Measurements from ENCODE around the gene TRAT1. TPM values are rescaled to one million over a fixed set of nuclear protein-coding genes. Genes with fewer than 3 reads are reported as not detected.
"Not testable (repeated sequence)": the region's sequence is repeated elsewhere in the genome, so short reads cannot be mapped to it uniquely, and the experiment has no call there.

TRAT1 gene
- total RNA-seq, 2 experiments from 2014 or later: 13.8 to 15.5 TPM

DNA sequence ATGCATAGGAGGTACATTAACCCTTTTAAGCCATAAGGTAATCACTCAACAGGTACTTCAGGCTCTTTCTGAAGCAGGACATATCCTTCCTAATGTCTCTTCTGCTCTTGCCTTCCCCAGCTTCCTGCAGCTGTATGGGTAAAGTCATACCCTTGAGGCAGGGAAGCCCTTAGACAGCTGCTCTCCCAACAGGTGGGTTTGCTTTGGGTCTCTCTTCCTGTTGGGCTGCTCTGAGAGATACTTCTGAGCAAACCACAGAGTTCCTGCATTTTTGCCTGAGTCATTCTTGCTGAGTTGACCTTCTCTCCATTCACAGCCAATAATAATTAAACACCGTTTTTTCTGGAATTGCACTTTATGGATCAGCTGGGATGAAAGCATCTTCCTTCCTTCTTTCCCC lies 2.0 kb upstream of the TRAT1 start:
- CTCF ChIA-PET: interaction anchor here (0.9 to 8.4 kb wide), 10 partner anchors 13 to 230 kb away, joined by 3 to 113 read pairs (median 5); no protein-coding TSS in a partner anchor

DNA sequence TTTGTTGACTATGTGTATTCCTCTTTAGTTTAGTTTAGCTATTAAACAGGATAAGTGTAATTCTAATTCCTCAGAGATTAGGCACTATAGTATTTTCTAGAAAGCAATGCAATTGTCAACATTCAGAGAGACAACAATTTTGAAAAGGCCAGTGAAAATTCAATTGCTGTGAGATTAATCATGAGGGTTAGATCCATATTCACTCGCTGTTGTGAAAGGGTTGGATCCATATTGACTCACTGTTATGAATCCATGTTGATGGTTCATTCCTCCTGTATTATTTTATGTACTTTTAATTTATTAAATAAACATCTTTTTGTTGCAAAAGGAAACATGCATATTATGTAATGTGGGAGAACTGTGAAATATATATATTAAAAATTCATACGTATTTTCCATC lies 641 bp downstream of the TRAT1 start:
- Mint-ChIP-seq H3K27ac (peak overlapping the region; percentile 93), H3K4me1 (ENCODE audit: low read depth) (peaks cover 51% of the 10 kb centered on the region), H3K36me3 (ENCODE audit: low read depth) (peaks cover 4% of the 10 kb centered on the region), H3K9me3 (no peaks in the 10 kb centered on the region), H3K4me3 (peak overlapping the region; percentile 82), H3K27me3 (no peaks in the 10 kb centered on the region)
- intact Hi-C loops (cut with micrococcal nuclease): no loop called here
- POLR2A ChIA-PET: interaction anchor here (0.5 to 1.6 kb wide), 4 partner anchors 10 to 734 kb away, joined by 3 to 4 read pairs (median 4); no protein-coding TSS in a partner anchor
- no peak for ATAC-seq
- CTCF ChIA-PET: interaction anchor here (1.1 to 8.4 kb wide), 2 partner anchors 20 to 92 kb away, joined by 3 to 113 read pairs; no protein-coding TSS in a partner anchor
- TF ChIP-seq, protein P1, sequence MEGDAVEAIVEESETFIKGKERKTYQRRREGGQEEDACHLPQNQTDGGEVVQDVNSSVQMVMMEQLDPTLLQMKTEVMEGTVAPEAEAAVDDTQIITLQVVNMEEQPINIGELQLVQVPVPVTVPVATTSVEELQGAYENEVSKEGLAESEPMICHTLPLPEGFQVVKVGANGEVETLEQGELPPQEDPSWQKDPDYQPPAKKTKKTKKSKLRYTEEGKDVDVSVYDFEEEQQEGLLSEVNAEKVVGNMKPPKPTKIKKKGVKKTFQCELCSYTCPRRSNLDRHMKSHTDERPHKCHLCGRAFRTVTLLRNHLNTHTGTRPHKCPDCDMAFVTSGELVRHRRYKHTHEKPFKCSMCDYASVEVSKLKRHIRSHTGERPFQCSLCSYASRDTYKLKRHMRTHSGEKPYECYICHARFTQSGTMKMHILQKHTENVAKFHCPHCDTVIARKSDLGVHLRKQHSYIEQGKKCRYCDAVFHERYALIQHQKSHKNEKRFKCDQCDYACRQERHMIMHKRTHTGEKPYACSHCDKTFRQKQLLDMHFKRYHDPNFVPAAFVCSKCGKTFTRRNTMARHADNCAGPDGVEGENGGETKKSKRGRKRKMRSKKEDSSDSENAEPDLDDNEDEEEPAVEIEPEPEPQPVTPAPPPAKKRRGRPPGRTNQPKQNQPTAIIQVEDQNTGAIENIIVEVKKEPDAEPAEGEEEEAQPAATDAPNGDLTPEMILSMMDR (IDR thresholded peaks at IDR 0.05): no peak
- no peak for DNase-seq

More for the DNA sequence above, 2.0 kb upstream of the TRAT1 start:
- DNase-seq (no peak), ATAC-seq (no peak)
- Mint-ChIP-seq H3K36me3 (ENCODE audit: low read depth) (peaks cover 3% of the 10 kb centered on the region), H3K27ac (peak overlapping the region; percentile 87), H3K4me3 (peak overlapping the region; percentile 58), H3K9me3 (no peaks in the 10 kb centered on the region), H3K4me1 (ENCODE audit: low read depth) (peaks cover 30% of the 10 kb centered on the region), H3K27me3 (no peaks in the 10 kb centered on the region)
- TF ChIP-seq, protein P1 (IDR thresholded peaks at IDR 0.05): no peak
- POLR2A ChIA-PET: interaction anchor here (1.7 to 2.1 kb wide), 4 partner anchors 10 to 43 kb away, joined by 5 to 10 read pairs (median 5); no protein-coding TSS in a partner anchor
- intact Hi-C loops (cut with micrococcal nuclease): no loop called here

DNA sequence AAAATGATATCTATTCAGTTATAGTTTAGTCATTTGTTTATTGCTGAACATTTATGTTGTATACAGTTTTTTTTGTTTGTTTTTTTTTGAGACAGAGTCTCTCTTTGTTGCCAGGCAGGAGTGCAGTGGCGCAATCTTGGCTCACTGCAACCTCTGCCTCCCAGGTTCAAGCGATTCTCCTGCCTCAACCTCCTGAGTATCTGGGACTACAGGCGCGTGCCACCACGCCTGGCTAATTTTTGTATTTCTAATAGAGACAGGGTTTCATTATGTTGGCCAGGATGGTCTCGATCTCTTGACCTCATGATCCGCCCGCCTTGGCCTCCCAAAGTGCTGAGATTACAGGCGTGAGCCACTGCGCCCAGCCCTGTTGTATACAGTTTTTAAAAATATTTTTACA lies 1.2 kb downstream of the TRAT1 start:
- H3K27me3 Mint-ChIP-seq; intact Hi-C loops (cut with micrococcal nuclease); ATAC-seq; H3K36me3 Mint-ChIP-seq (ENCODE audit: low read depth); H3K9me3 Mint-ChIP-seq: not testable (repeated sequence)
- peak; percentile 37 for DNase-seq
- Mint-ChIP-seq H3K4me3 (peak overlapping the region; percentile 82), H3K27ac (peak overlapping the region; percentile 91), H3K4me1 (ENCODE audit: low read depth) (peaks cover 51% of the 10 kb centered on the region)
- POLR2A ChIA-PET: interaction anchor here (0.9 to 1.6 kb wide), 5 partner anchors 10 to 234 kb away, joined by 3 to 6 read pairs (median 4); partner anchors contain the start of genes CIP2A and DZIP3
- CTCF ChIA-PET: interaction anchor here (1.1 to 8.4 kb wide), 4 partner anchors 9 to 91 kb away, joined by 3 to 113 read pairs (median 6); no protein-coding TSS in a partner anchor

DNA sequence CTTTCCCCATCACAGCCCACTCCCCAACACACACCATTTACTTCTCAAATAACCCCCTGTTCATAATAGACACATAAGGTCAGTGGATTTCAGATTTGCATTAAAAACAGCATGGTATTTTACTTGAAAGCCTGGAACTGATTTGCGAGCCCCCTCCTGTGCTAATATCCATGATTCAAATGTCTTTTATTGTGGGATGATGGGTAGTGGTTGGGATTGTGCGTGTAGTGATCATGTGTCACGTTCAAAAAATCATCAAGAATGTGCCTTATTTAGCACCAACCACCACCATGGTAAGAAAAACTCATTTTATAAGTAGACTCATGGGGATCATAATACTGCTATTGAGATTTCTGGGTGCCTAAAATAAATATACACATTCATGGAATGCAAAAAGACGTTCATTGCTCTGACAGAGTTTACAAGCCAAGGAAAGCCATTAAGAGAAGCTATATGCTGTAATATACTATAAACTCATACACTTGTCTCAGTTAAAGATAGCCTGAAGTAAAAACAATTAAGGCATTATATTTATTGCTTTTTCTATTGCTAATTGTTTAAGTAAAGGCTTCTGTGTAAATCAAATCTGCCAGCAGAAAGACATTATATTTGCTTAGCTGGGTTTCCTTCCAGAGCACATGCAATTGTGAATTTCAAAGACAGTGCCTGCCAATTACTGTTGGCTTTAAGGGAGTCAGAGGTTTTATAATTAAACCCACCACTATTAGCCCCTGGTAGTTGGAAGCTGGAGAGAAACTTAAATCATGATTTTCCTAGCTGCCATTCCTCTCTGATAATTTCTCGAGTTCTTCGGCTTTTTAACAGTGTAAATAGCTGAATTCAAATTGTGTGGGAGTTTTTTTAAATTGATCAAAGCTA lies 4.0 kb downstream of the TRAT1 start:
- H3K4me3 Mint-ChIP-seq: peak overlapping the region; percentile 82
- TF ChIP-seq, protein P1 (IDR thresholded peaks at IDR 0.05): no peak
- peaks cover 61% of the 10 kb centered on the region for H3K4me1 Mint-ChIP-seq (ENCODE audit: low read depth)
- H3K27ac Mint-ChIP-seq: peak overlapping the region; percentile 86
- H3K9me3 Mint-ChIP-seq: no peaks in the 10 kb centered on the region
- DNase-seq: no peak
- POLR2A ChIA-PET: interaction anchor here (0.6 to 2.0 kb wide), 3 partner anchors 12 to 237 kb away, joined by 3 to 5 read pairs (median 4); partner anchors contain the start of genes CIP2A and DZIP3
- intact Hi-C loops (cut with micrococcal nuclease): loop anchor here (5.0 kb wide), 1 partner anchor 239 kb away; the partner anchor contains the start of genes CIP2A and DZIP3
- CTCF ChIA-PET: interaction anchor here (1.0 to 1.4 kb wide), 4 partner anchors 8 to 88 kb away, joined by 3 to 6 read pairs (median 5); no protein-coding TSS in a partner anchor
- H3K36me3 Mint-ChIP-seq (ENCODE audit: low read depth): peaks cover 30% of the 10 kb centered on the region
- no peaks in the 10 kb centered on the region for H3K27me3 Mint-ChIP-seq
- ATAC-seq: no peak

DNA sequence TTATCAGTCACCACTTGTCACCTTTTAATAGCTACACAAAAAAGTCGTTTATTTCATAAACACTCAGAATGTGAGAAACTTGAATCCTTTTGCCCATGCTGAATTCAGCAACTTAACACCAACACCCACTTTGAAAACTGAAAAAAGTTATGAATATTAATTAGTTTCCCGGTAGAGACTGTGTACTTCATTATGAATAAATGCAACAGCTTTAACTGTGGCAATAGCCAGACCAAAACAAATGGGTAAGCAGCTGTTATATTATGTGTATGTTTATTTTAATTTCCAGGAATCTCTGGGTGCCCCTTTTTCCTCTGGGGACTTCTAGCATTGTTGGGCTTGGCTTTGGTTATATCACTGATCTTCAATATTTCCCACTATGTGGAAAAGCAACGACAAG lies 7.8 kb downstream of the TRAT1 start:
- Mint-ChIP-seq H3K9me3 (no peaks in the 10 kb centered on the region), H3K27ac (peak overlapping the region; percentile 44), H3K36me3 (ENCODE audit: low read depth) (peaks cover 41% of the 10 kb centered on the region), H3K27me3 (no peaks in the 10 kb centered on the region), H3K4me3 (no peak overlapping the region), H3K4me1 (ENCODE audit: low read depth) (peaks cover 87% of the 10 kb centered on the region)
- ChIA-PET CTCF (no interaction called here), POLR2A (interaction anchor here (1.1 kb wide), 2 partner anchors 10 to 12 kb away, joined by 3 to 5 read pairs; no protein-coding TSS in a partner anchor)
- intact Hi-C loops (cut with micrococcal nuclease): no loop called here
- ATAC-seq (no peak), DNase-seq (no peak)
- TF ChIP-seq, protein P1 (IDR thresholded peaks at IDR 0.05): no peak
